HUDEP-2 (cell line): Measurements from ENCODE around the gene CDKL2.
A peak's percentile ranks its signal among the peaks of the same experiment; 100 is the strongest.

ENCODE experiments used
- DNase-seq, 76 experiments: peaks; one replicate each; lab custom pipeline; 2025; ENCODE audit not compliant: unreplicated experiment in 76 of 76; lab: John Stamatoyannopoulos, UW

CDKL2 gene

GRCh38 chr4:75643651-75644050, 13.3 kb upstream of the CDKL2 start:
- DNase-seq = no peak

GRCh38 chr4:75639124-75639695, 8.9 kb upstream of the CDKL2 start:
- no peak for DNase-seq

- no peak for DNase-seq
These were observed 7.5 kb upstream of the CDKL2 start for GRCh38 chr4:75637827-75638226.

- no peak for DNase-seq
These were observed 6.8 kb upstream of the CDKL2 start for GRCh38 chr4:75637176-75637575.

GRCh38 chr4:75634951-75635350, 4.6 kb upstream of the CDKL2 start:
- DNase-seq = no peak

GRCh38 chr4:75634281-75634680, 4.0 kb upstream of the CDKL2 start:
- no peak for DNase-seq

GRCh38 chr4:75633846-75634245, 3.5 kb upstream of the CDKL2 start:
- no peak for DNase-seq

- no peak for DNase-seq
These were observed 605 bp upstream of the CDKL2 start for GRCh38 chr4:75630937-75631329.

GRCh38 chr4:75629239-75629638, 1.1 kb downstream of the CDKL2 start:
- no peak for DNase-seq

- DNase-seq = peak in 3 of 76 experiments; percentile 0 to 27 (median 3)
These were observed 7.3 kb downstream of the CDKL2 start for GRCh38 chr4:75623026-75623425.

- no peak for DNase-seq
These were observed 8.6 kb downstream of the CDKL2 start for GRCh38 chr4:75621715-75622114.

- no peak for DNase-seq
These were observed 18.0 kb downstream of the CDKL2 start for GRCh38 chr4:75612306-75612705.

GRCh38 chr4:75605928-75606327, 24.4 kb downstream of the CDKL2 start:
- no peak for DNase-seq

GRCh38 chr4:75599647-75600046, 30.7 kb downstream of the CDKL2 start:
- no peak for DNase-seq

- DNase-seq = peak in 1 of 76 experiments; percentile 1
These were observed 31.9 kb downstream of the CDKL2 start for GRCh38 chr4:75598390-75598789.

- DNase-seq = no peak
These were observed 34.3 kb downstream of the CDKL2 start for GRCh38 chr4:75596061-75596460.

- no peak for DNase-seq
These were observed 36.9 kb downstream of the CDKL2 start for GRCh38 chr4:75593393-75593792.

- DNase-seq = no peak
These were observed 46.3 kb downstream of the CDKL2 start for GRCh38 chr4:75584067-75584466.

- DNase-seq = no peak
These were observed 62.6 kb downstream of the CDKL2 start for GRCh38 chr4:75567725-75568124.

GRCh38 chr4:75566911-75567310, 63.4 kb downstream of the CDKL2 start:
- no peak for DNase-seq

GRCh38 chr4:75565481-75565880, 64.8 kb downstream of the CDKL2 start:
- DNase-seq = no peak

GRCh38 chr4:75564023-75564422, 66.3 kb downstream of the CDKL2 start:
- no peak for DNase-seq

- DNase-seq = no peak
These were observed 68.5 kb downstream of the CDKL2 start for GRCh38 chr4:75561789-75562188.
